ENCODE measurements around the gene SPOCD1.

- no peak for TF ChIP-seq EZH2 (IDR thresholded peaks at IDR 0.05; ENCODE audit: insufficient read depth, low read length)
- TF ChIP-seq, protein P1, sequence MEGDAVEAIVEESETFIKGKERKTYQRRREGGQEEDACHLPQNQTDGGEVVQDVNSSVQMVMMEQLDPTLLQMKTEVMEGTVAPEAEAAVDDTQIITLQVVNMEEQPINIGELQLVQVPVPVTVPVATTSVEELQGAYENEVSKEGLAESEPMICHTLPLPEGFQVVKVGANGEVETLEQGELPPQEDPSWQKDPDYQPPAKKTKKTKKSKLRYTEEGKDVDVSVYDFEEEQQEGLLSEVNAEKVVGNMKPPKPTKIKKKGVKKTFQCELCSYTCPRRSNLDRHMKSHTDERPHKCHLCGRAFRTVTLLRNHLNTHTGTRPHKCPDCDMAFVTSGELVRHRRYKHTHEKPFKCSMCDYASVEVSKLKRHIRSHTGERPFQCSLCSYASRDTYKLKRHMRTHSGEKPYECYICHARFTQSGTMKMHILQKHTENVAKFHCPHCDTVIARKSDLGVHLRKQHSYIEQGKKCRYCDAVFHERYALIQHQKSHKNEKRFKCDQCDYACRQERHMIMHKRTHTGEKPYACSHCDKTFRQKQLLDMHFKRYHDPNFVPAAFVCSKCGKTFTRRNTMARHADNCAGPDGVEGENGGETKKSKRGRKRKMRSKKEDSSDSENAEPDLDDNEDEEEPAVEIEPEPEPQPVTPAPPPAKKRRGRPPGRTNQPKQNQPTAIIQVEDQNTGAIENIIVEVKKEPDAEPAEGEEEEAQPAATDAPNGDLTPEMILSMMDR (IDR thresholded peaks at IDR 0.05; ENCODE audit: insufficient read depth, low read depth, low read length) = no peak
These were observed 53.9 kb downstream of the SPOCD1 start for GRCh38 chr1:31761883-31762282.
